Left kidney (tissue), 2 donors: ENCODE results near the gene GLTP. TPM values are rescaled to one million over a fixed set of nuclear protein-coding genes. Genes with fewer than 3 reads are reported as not detected.

Source experiments
- DNase-seq: peaks from one replicate; pipeline ENCODE4 v3.0.0-alpha.2; 2013
- polyA plus RNA-seq: library from polyadenylated mRNA; unstranded; fragments of 120-200 nt; gene quantifications from one replicate; pipeline ENCODE4 v1.2.1, GENCODE V29; 2013; ENCODE audit not compliant: insufficient read length

Gene GLTP
- polyA plus RNA-seq, 1 donor: 34.2 TPM

DNA sequence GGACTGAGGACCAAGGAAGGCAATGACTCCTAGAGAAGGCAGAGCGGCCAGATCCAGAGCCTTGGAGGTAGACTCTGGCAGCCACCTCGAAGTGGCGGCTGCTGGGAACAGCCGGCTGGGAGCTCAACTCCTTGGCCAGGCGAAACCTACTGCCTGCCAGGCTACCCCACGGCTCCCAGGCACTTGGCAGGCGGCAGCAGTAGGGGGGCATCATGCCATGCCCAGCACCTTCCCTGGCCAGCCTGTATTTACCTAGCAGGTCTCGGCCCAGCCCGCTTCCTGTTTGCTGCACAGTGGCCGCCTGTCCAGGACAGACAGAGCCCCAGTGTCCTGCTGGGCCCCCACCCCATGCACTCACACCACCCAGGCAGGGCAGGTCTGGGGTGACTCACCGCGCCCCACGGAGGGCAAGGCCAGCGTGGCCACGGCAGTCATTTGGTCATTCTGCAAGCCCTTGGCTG, 57.4 kb downstream of the GLTP start:
- no peak for DNase-seq

DNA sequence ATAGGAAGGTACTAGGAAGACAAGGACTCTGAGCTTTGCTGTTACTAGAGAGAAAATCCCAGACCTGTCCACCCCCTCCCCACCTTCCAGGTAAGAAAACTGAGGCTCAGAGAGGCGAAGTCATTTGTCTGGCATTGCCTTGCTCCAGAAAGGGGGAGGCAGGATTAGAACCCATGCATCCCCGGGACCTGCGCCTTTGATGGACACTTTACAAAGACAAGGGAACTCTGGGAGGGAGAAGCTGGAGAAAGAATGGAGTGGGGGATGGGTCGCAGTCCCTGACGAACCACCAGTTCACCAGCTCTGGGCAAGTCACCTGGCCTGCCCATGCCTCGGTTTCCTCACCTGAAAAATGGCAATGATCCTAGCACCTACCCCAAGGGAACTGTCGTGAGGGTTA, 57.9 kb downstream of the GLTP start:
- DNase-seq: no peak

DNA sequence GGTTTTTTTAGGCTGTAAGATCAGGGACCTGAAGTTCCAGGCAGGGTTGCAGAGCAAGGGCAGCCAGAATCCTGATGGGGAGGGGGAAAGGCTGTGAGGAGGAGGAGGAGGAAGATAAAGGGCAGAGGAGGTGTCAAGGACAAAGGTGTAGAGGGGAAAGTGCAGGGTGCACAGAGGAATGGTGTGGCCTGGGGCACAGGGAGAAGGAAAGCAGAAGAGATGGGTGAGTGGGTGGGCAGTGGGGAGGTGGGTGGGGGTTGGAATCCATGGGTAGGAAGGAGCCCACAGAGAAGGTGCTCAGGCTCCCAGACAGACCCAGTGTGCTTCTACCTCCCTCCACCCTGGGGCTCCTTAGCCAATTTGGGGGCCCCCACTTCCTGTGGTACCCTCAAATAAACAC, 58.4 kb downstream of the GLTP start:
- DNase-seq: no peak

DNA sequence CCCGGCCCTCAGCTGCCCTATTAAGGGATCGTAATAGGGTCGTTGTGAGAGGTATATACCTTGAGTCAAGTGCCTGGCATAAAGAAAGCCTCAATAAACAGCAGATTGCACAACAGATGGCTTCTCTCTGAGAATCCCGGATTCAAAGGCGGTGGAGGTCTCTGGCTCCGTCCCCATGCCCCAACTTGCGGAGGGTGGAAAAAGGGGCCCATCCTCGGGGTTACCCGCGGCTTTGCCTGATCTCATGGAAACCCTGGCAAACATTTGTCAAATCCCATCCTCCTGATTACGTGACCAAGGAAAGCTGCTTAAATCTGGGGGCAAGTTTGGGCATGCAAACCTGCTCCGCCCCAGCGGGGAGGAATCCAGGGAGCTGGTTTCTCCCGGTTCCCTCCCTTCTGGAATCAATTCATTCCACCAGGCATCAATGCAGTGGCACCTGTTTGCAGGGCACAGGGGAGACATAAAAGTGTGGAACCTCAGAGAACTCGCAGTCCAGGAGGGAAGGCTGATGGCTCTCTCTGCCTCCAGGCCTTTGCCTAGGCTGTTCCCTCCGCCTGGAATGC, 59.4 kb downstream of the GLTP start:
- DNase-seq: no peak

DNA sequence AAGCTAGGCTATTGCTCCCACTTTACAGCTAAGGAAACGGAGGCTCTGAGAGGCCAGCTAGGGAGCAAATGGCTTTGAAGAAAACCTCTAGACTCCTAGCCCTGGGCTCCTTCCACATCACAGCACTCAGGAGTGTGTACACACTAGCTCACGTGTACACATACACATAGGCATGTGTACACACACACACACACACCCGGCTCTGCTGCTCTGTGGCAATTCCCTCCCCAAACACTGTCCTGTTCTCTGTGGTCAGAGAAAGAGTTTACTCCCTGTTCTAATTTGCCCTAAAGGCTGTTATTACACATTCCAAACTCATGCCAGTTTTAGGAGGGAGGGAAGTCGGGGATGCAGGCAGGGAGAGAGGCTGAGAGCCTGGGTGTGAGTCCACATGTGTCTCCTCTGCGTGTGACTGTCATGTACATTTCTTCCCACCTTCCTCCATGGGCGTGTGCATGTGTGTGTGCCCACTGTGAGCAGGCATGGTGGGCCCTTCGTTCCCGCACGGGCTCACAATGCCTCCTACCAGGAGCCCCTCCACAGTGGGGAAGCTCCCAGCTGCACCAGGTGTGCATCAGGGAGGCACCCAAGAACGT, 61.3 kb downstream of the GLTP start:
- DNase-seq: no peak

DNA sequence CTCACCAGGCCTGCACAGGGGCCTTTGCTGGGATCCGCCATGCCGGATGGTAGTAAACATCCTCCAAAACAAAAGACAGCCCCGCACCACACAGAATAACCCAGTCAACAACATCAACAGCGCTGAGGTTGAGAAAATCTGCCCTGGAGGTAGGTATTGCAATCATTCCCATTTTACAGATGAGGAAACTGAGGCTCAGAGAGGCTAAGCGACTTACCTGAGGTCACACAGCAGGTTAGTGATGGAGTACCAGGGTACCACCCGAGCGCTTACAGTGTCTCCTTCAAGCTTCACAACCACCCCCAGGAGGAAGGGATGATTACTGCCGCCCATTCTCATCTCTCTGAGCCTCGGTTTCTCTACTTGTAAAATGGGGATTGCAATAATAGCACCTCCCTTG, 62.1 kb downstream of the GLTP start:
- DNase-seq: no peak

DNA sequence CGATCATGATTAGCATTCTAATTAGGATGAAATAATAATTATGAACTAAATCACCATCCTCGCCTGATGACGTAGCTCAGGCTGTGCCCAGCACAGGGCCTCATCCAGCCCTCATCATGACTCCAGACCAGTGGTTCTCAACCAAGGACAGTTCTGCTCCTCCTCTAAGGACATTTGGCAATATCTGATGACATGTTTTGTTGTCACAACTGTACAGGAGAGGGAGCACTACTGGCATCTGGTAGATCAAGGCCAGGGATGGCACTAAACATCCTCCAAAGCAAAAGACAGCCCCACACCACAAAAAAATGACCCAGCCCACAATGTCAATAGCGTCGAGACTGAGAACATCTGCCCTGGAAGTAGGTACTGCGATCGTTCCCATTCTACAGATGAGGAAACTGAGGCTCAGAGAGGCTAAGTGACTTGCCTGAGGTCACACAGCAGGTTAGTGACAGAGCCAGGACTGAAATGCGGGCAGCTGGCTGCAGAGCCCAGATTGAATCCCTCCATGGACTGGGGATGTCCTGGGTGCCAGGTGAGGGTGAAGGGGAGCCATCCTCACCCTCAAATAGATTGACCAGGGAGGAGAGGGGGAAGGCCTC, 62.6 kb downstream of the GLTP start:
- no peak for DNase-seq

DNA sequence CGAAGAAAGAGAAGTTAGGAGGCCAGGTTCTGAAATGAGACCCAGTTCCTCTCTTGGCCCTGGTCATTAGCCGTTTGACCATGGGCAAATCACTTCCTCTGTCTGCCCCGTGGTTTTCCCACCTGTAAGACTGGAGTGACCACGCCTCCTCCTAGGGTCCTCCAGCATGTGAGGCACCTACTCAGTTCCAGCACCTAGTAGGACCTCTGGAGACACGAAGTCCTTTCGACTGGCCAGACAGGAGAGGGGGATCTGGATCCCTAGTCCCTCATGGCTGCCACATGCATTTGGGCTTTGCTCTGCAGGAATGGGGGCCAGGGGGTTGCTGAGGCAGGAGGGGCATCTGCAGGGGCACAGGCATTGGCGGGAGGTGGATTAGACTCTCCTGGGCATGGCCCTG, 63.5 kb downstream of the GLTP start:
- DNase-seq: no peak

DNA sequence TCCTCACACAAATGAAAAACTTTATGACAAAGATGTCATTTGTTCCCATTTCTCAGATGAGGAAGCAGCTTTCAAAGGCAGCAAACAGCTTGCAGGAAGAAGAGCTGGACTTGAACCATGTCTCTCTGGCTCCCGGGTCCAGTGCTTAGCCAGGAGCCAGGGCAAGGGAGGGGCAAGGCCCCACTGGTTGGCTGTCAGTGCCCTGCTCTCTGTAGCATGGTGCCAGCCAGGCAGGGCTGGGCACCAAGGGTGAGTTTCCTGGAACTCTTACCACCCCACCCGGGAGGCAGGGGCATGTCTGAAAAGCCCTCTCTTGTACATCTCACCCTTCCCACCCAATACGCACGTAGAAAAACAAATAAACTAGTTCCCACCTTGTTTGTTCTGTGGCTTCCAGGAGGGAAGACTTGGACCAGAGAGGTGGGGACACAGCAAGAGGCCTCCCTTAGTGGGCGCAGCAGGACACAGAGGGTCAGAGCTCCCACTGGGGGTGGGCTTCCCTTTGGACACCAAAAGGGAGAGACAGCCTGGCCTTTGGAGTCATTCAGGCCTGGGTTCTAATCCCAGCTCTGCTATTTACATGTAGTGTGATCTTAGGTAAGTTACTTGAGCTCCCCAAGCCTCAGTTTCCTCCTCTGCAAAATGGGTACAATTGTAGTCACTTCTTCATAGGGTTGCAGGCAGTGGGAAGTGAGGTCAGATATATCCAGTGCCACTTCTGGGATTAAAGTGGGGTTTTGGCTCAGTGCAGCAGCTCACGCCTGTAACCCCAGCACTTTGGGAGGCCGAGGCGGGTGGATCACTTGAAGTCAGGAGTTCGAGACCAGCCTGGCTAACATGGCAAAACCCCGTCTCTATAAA, 64.4 kb downstream of the GLTP start:
- no peak for DNase-seq

DNA sequence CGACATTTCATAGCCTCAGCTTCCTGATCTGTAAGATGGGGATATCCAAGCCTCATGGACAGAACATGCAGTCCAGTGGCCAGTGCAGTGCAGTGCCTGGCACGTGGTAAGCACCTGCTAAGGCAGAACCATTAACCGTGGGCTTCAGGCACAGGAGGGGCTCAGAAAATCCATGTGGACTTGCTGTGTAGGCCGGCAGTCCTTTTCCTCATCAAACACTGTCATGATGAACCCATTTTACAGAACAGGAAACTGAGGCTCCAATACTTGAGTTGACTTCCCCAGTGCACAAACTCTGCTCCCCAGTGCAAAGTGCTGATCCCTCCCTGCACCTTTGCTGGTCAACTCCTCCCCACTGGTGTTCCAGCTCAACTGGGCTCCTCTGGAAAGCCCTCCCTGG, 65.1 kb downstream of the GLTP start:
- DNase-seq: no peak

DNA sequence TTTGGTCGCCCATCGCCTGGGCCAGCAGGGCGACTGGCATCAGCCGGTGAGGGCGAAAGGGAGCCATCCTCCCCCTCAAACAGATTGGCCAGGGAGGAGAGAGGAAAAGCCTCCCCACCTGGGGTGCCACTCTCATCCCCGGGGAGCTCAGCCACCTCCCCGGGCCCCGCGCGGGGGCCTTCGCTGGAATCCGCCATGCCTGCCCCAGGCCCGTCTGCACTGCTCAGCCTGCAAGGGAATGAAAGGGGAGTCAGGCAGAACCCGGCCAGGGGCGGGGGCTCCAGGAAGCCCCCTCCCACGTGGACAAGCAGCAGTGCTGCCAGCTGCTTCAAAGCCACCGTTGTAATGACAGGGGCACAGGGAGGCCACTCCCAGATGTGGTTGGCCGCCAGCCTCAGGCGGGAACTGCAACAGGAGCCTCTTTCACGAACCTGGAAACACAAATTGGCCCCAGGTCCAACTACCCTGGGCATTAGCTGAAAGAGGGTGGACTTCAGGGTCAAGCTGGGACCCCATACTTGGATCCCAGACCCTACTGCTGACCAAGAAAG, 65.7 kb downstream of the GLTP start:
- no peak for DNase-seq

DNA sequence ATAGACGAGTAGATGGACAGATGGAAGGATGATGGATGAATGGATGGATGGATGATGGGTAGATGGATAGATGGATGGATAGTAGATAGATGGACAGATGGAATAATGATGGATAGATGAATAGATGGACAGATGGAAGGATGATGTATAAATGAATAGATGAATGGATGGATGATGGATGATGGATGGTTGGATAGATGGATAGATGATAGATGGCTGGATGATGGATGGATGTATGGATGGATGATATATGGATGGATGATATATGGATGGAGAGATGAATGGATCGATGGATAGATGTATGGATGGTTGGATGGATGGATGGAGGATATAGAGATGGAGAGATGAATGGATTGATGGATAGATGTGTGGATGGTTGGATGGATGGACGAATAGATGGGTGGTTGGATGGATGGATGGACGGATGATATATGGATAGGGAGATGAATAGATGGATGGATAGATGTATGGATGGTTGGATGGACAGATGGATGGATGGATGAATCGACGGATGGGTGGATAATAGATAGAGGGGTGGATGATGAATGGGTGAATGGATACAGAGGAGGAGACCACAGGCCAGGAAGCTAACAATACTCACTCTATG, 66.4 kb downstream of the GLTP start:
- no peak for DNase-seq

DNA sequence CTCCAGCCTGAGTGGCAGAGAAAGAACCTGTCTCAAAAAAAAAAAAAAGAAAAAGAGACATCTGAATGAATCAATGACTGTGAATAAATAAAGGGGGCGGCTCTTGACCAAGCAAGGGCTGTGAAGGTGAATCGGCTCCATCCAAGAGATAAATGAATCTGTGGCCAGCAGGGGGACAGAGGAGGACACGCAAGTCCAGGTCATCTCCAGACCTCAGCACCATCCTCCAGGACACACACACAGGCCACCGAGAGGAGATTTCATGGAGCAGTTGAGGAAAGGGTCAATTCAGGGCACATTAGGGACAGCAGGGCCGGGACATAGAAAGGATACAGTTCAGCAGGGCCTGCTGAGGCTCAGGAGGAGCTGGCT, 68.7 kb downstream of the GLTP start:
- DNase-seq: no peak

DNA sequence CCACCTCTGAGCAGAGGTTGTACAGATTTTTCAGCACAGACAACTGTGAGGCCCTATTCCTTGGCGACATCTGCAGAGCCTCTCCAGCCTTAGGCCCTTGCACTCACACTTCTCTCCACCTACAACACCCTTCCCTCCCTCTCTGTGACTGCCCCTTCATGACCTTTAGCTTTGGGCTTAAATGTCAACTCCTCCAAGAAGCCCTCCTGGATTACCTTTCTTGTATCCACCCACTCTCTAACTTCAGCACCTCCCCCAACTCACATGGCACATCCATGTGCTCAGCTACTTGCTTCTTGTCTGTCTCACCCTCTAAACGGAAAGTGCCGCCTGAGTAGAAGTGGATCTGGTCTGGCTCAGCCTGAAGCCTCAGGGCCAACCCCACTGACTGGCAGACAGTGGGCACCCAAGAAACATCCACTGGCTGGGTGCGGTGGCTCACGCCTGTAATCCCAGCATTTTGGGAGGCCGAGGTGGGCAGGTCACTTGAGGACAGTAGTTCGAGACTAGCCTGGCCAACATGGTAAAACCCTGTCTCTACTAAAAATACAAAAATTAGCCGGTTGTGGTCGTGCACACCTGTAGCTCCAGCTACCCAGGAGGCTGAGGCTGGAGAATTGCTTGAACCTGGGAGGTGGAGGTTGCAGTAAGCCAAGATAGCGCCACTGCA, 69.3 kb downstream of the GLTP start:
- DNase-seq: no peak

DNA sequence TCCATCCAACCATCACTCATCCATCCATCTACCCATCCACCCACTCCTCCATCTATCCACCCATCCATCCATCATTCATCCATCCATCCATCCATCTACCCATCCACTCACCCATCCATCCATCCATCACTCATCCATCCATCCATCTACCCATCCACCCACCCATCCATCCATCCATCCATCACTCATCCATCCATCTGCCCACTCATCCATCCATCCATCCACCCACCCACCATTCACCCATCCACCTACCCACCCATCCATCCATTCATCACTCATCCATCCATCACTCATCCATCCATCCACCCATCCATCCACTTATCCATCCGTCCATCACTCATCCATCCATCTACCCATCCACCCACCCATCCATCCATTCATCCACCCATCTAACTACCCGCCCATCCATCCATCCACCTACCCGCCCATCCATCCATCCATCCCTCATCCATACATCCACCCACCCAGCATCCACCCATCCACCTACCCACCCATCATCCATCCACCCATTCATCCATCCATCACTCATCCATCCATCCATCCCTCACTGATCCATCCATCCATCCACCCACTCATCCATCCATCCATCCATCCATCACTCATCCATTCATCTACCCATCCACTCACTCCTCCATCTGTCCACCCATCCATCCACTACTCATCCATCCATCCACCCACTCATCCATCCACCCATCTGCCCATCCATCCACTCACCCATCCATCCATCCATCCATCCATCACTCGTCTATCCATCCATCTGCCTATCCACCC, 71.3 kb downstream of the GLTP start:
- no peak for DNase-seq

DNA sequence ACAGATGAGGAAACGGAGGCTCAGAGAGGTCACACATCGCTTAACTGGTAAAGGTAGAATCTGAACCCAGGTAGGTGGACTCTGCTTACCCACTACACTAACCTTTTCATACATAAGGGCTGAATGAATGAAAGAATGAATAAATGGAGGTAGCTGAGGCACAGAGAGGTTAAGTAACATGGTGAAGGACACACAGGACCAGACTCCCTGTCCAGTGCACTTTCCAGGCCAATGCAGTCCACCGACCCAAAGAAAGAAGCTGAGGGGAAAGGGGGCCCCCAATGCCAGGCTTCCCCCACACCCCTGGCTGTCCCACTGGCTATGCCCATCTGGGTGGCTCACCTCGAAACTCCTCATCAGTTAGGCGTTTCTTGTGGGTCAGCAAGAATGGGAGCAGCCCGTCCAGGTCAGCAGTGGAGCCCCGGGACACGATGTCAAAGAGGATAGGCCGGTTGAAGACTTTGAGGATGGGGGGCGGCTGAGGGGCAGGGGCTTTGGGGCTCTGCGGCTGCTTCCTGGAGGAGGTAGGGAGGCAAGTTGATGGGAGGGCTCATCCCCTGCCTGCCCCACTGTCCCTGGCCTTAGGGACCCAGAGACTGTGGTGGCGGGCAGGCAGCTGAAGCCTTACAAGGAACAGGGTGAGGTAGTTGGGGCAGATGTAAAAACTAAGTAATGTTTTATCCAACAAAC, 72.2 kb downstream of the GLTP start:
- DNase-seq: no peak

DNA sequence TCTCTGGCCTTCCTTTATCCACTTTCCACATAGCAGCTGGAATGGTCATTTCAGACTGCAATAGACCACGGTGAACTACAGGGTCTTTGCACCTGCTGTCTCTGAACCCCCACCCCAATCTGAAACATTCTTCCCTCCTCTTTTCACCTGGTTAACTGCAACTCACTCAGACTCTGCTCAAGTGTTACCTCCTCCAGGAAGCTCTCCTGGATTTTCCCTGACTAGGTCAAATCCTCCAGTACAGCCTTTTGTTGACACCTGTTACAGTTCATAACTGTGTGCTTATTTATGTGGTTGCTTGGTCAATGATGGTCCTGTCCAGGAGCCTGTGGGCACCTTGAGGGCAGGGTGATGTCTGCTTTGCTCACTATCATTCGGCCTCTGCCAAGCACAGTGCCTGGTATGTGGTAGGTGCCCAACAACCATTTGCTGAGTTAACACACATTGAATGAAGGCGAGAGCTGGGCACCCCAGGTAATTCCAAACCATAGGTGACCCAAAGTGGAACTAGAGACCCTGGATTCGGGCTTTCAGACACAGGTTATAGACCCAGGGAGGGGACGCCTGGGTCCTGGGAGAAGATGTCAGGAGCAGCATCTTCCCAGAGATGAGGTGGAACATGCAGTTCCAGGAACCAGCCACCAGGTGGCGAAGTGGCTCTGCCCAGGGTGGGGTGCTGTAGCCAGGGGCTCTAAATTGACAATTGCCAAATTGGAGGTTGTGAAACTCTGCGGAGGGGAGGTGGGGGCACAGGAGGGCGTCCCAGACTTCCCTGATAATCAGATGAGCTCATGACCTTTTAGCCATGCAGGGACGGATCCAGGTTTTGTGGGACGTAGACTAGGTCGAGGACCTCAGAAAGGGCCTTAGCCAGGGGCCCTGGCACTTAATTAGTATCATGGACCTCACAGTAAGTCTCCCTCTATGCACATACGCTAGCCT, 75.2 kb downstream of the GLTP start:
- DNase-seq: peak; percentile 30

DNA sequence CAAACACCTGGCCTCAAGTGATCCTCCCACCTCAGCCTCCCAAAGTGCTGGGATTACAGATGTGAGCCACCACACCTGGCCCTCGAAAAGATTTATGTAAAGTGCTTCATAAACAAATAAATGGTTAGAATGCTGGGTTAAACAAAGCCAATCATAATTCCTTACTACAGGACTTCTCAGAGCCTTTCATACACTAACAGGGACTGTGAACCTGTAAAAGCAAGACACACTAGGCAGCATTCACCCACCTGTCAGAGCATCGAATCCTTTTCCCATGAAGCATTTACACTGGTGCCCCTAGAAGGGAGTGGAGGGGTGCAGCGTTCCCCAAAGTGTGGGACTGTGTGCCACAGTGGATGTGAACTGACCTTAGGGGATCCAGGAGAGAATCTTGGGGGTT, 76.7 kb downstream of the GLTP start:
- DNase-seq: no peak

DNA sequence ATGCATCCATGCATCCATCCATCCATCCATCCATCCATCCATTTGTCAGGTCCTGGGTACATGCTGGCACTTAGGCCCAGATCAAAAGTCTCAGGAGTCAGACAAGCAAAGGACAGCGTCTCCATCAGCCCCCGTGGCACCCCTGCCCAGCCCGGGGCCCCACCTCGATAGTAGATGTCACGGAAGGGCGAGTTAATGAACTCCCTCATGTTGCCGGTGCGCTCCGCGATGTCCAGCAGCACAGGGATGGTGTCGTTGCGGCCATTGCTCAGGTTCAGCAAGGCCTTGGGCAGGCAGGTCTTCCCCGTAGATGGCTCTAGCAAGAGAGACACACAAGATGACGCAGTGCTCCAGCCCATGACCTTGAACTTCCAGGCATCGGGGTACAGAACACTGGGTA, 77.5 kb downstream of the GLTP start:
- no peak for DNase-seq
